HepG2 (cell line): ENCODE data around the gene SNRPN. TPM values are rescaled to one million over a fixed set of nuclear protein-coding genes. Genes with fewer than 3 reads are reported as not detected.
"Not testable (repeated sequence)": the region's sequence is repeated elsewhere in the genome, so short reads cannot be mapped to it uniquely, and the experiment has no call there.

Experiments
- ATAC-seq: fragments of 200-7000 bp; cut with Tn5 transposase; 3 replicates; pipeline ENCODE4 v1.9.1; 2020; ENCODE audit warnings: mild to moderate bottlenecking, moderate library complexity
- BruUV-seq: library from RNA; stranded (reverse); fragments of 400-500 nt; replicated peaks from 2 replicates; lab custom pipeline; 2021; lab: Mats Ljungman, UMichigan
- CTCF ChIA-PET: fragments of 300-600 bp; formaldehyde crosslinking; extraction: SDS; loops from one replicate; lab custom pipeline; 2021; ENCODE audit warnings: low total read pairs, inconsistent platforms, low intra/inter-chr PET ratio; lab: Yijun Ruan, JAX
- POLR2A ChIA-PET: fragments of 350-600 bp; sonication (Branson Sonifier 250); formaldehyde crosslinking; loops from one replicate; lab custom pipeline; 2020; ENCODE audit warnings: antibody characterized with exemption, inconsistent platforms; lab: Yijun Ruan, JAX
- DNase-seq: peaks from one replicate; pipeline ENCODE4 v3.0.0-alpha.2; 2015; ENCODE audit warnings: low spot score
- FAIRE-seq: peaks from 3 replicates; lab custom pipeline; 2011; peaks lifted over from hg19 to GRCh38; lab: Jason Lieb, UNC
- H2AFZ ChIP-seq: one replicate; pipeline ENCODE4 v1.6.1; 2011; ENCODE audit warnings: low read length, inconsistent platforms
- H3K27ac ChIP-seq: fragments of 300-600 bp; 3 replicates; pipeline ENCODE4 v1.8.0; 2011; ENCODE audit warnings: mixed run types, mild to moderate bottlenecking, mixed read lengths, low read length, inconsistent platforms; ENCODE audit not compliant: insufficient read depth; ENCODE audit errors: extremely low read length
- H3K27me3 ChIP-seq, 2 experiments: fragments of 200-600 bp in 1 of 2; 2 replicates in 1 of 2; 3 replicates in 1 of 2; pipeline versions ENCODE4 v1.6.0 to v1.8.0; 2011; ENCODE audit warnings: low read length in 2 of 2, mild to moderate bottlenecking in 2 of 2, moderate library complexity in 2 of 2, inconsistent platforms in 1 of 2; ENCODE audit not compliant: insufficient read depth in 2 of 2, control insufficient read depth in 1 of 2
- H3K36me3 ChIP-seq, 2 experiments: fragments of 200-600 bp in 1 of 2; replicated peaks in 1 of 2; 2 replicates in 1 of 2; 3 replicates in 1 of 2; pipeline versions ENCODE4 v1.5.1 to v1.8.0; 2011; ENCODE audit warnings: low read length in 2 of 2, inconsistent platforms in 1 of 2; ENCODE audit not compliant: insufficient read depth in 2 of 2, control insufficient read depth in 1 of 2
- H3K4me1 ChIP-seq: 2 replicates; pipeline ENCODE4 v1.5.1; 2012; ENCODE audit warnings: low read length, inconsistent platforms; ENCODE audit not compliant: insufficient read depth
- H3K4me2 ChIP-seq: 2 replicates; pipeline ENCODE4 v1.6.0; 2011; ENCODE audit warnings: low read depth, low read length, inconsistent platforms
- H3K4me3 ChIP-seq, 3 experiments: fragments of 200-600 bp in 1 of 3; sonication (generic), shearing (Covaris generic) in 1 of 3; replicated peaks in 1 of 3; 2 replicates each; pipeline ENCODE4 v1.5.1; 2011 to 2016; ENCODE audit warnings: low read length in 3 of 3, inconsistent platforms in 2 of 3, low read depth in 2 of 3, mild to moderate bottlenecking in 2 of 3, control low read depth in 1 of 3, mixed read lengths in 1 of 3; ENCODE audit not compliant: insufficient read depth in 1 of 3
- H3K79me2 ChIP-seq: one replicate; pipeline ENCODE4 v1.6.1; 2011; ENCODE audit warnings: low read length, inconsistent platforms; ENCODE audit not compliant: insufficient read depth
- H3K9ac ChIP-seq: 2 replicates; pipeline ENCODE4 v1.6.0; 2011; ENCODE audit warnings: mild to moderate bottlenecking, low read depth, low read length, inconsistent platforms; ENCODE audit not compliant: insufficient read depth
- H3K9me3 ChIP-seq: 2 replicates; pipeline ENCODE4 v1.5.1; 2012; ENCODE audit warnings: mild to moderate bottlenecking, low read length
- H4K20me1 ChIP-seq: 2 replicates; pipeline ENCODE4 v1.6.0; 2011; ENCODE audit warnings: inconsistent platforms, mild to moderate bottlenecking, low read length, moderate library complexity; ENCODE audit not compliant: insufficient read depth
- E2F5 ChIP-seq: sonication (generic); formaldehyde crosslinking; conservative IDR thresholded peaks from 2 replicates; pipeline ENCODE4 v1.4.0; 2020; ENCODE audit warnings: missing genetic modification reagents
- HINFP ChIP-seq: sonication (generic); formaldehyde crosslinking; IDR thresholded peaks from 2 replicates; pipeline ENCODE4 v1.4.0; 2020; ENCODE audit warnings: low read depth, mild to moderate bottlenecking, missing genetic modification reagents
- MZF1 ChIP-seq: sonication (generic); formaldehyde crosslinking; IDR thresholded peaks from 2 replicates; pipeline ENCODE4 v1.8.1; 2023; ENCODE audit warnings: mild to moderate bottlenecking, missing genetic modification reagents, borderline replicate concordance
- NFKB2 ChIP-seq: sonication (generic); formaldehyde crosslinking; IDR thresholded peaks from 2 replicates; pipeline ENCODE4 v1.4.0; 2020; ENCODE audit warnings: missing genetic modification reagents, borderline replicate concordance
- PRPF4 ChIP-seq: fragments of 200-400 bp; formaldehyde crosslinking; IDR thresholded peaks from 2 replicates; pipeline ENCODE4 v1.6.1; 2016; ENCODE audit warnings: low read length, low read depth; ENCODE audit not compliant: poor library complexity, severe bottlenecking
- REL ChIP-seq: sonication (generic); formaldehyde crosslinking; conservative IDR thresholded peaks from 2 replicates; pipeline ENCODE4 v1.8.0; 2022; ENCODE audit warnings: mild to moderate bottlenecking, missing genetic modification reagents, moderate library complexity
- TCF12 ChIP-seq, 2 experiments: fragments of 450-650 bp in 1 of 2; sonication (generic) in 1 of 2; formaldehyde crosslinking in 1 of 2; IDR thresholded peaks; 2 replicates each; pipeline versions ENCODE4 v1.6.1 to v1.8.0; 2017 to 2022; ENCODE audit warnings: antibody characterized with exemption in 1 of 2, mild to moderate bottlenecking in 1 of 2, missing genetic modification reagents in 1 of 2, moderate library complexity in 1 of 2
- YEATS2 ChIP-seq: sonication (generic); formaldehyde crosslinking; IDR thresholded peaks from 2 replicates; pipeline ENCODE4 v1.4.0; 2020; ENCODE audit warnings: missing genetic modification reagents, borderline replicate concordance
- ZBTB20 ChIP-seq: sonication (generic); formaldehyde crosslinking; IDR thresholded peaks from 2 replicates; pipeline ENCODE4 v1.8.1; 2023; ENCODE audit warnings: missing genetic modification reagents, low read depth, mild to moderate bottlenecking, borderline replicate concordance
- ZNF362 ChIP-seq: sonication (generic); formaldehyde crosslinking; IDR thresholded peaks from 2 replicates; pipeline ENCODE4 v1.4.0; 2020; ENCODE audit warnings: missing genetic modification reagents, mild to moderate bottlenecking, borderline replicate concordance
- ZNF484 ChIP-seq: sonication (generic); formaldehyde crosslinking; IDR thresholded peaks from 2 replicates; pipeline ENCODE4 v1.5.1; 2020; ENCODE audit warnings: mild to moderate bottlenecking, low read depth, missing genetic modification reagents, borderline replicate concordance
- ZNF619 ChIP-seq: sonication (generic); formaldehyde crosslinking; IDR thresholded peaks from 2 replicates; pipeline ENCODE4 v1.4.0; 2020; ENCODE audit warnings: mild to moderate bottlenecking, missing genetic modification reagents
- WGBS: methylation state at CpG from one replicate; pipeline ENCODE4 v1.1.6; 2017; ENCODE audit warnings: low lambda C conversion rate; 5-methylcytosine and 5-hydroxymethylcytosine counted together
- in situ Hi-C: cut with HindIII; loops from 2 replicates; pipeline ENCODE4 v1.10.0; 2017; ENCODE audit warnings: low pct_unique_long_range_greater_than_20kb; ENCODE audit not compliant: extremely low pct_ligation_motif_present
- intact Hi-C: fragments of 100-400 bp; cut with micrococcal nuclease; formaldehyde crosslinking; loops from one replicate; pipeline ENCODE4 v1.10.0; 2022; ENCODE audit not compliant: unreplicated experiment
- polyA plus RNA-seq, 8 experiments: library from polyadenylated mRNA; depleted of rRNA in 3 of 8; stranded (reverse) in 7 of 8; unstranded in 1 of 8; fragments of >200 nt; fragmentation: Illumina TruSeq in 4 of 8; extraction: Trizol in 4 of 8; gene quantifications; 2 replicates each; pipeline versions ENCODE4 v1.2.1 to v1.2.3, GENCODE V29; 2011 to 2016; ENCODE audit warnings: low read depth in 4 of 8, missing spikeins in 1 of 8, mixed read lengths in 1 of 8; ENCODE audit not compliant: insufficient read depth in 1 of 8
- total RNA-seq, 5 experiments: library from RNA; depleted of rRNA; stranded (reverse); fragments of >200 nt; fragmentation: Illumina TruSeq; extraction: Trizol; gene quantifications; 2 replicates each; pipeline ENCODE4 v1.2.3, GENCODE V29; 2016; ENCODE audit warnings: low read depth in 1 of 5

The SNRPN gene
- total and polyA plus RNA-seq, 2 of the 13 experiments (the other 11 are each of a cell fraction or from before 2014, with no cell fraction given), result 133 to 212 TPM

- TF ChIP-seq PRPF4, result no peak
- TF ChIP-seq HINFP (CRISPR knock-in tag), result no peak
- no peak for TF ChIP-seq ZNF484 (CRISPR knock-in tag)
Measured at GRCh38 chr15:24917431-24917830, 37.4 kb upstream of the SNRPN start (continued).

GRCh38 chr15:24919446-24919845 lies 35.3 kb upstream of the SNRPN start:
- TF ChIP-seq NFKB2 (CRISPR knock-in tag) (no peak), E2F5 (no peak), MZF1 (CRISPR knock-in tag) (no peak), TCF12 (IDR thresholded peaks at IDR 0.05) (no peak), TCF12 (CRISPR knock-in tag; IDR thresholded peaks at IDR 0.05) (no peak), ZNF619 (CRISPR knock-in tag) (no peak), ZNF362 (CRISPR knock-in tag) (no peak), REL (no peak), YEATS2 (CRISPR knock-in tag) (no peak), ZBTB20 (no peak)
- no peak overlapping the region for H3K27ac ChIP-seq
- ChIA-PET CTCF (no interaction called here), POLR2A (no interaction called here)
- WGBS, result 44% methylated on average over 2 of the region's 2 CpGs
- peaks cover 38% of the 10 kb centered on the region for H3K4me1 ChIP-seq
- H3K9ac ChIP-seq, result no peak overlapping the region
- H3K4me3 ChIP-seq, result no peak overlapping the region
- peaks cover 25% of the 10 kb centered on the region; the same call in 1 of the 2 replicates for H3K9me3 ChIP-seq
- no peaks in the 10 kb centered on the region for H3K27me3 ChIP-seq
- no peaks in the 10 kb centered on the region for H3K36me3 ChIP-seq
- in situ Hi-C loops, result no loop called here
- H3K4me2 ChIP-seq, result no peak overlapping the region
- FAIRE-seq (no peak), DNase-seq (no peak), ATAC-seq (no peak)
- intact Hi-C loops, result no loop called here
- no peaks in the 10 kb centered on the region for H4K20me1 ChIP-seq
- no peaks in the 10 kb centered on the region for H3K79me2 ChIP-seq
- BruUV-seq, result no TSS peak
- H2AFZ ChIP-seq, result no peak overlapping the region

GRCh38 chr15:24922781-24923180 lies 32.0 kb upstream of the SNRPN start:
- H3K9me3 ChIP-seq, result peaks cover 37% of the 10 kb centered on the region; the same call in 1 of the 2 replicates
- H3K27ac ChIP-seq, H3K27me3 ChIP-seq, CTCF ChIA-PET, BruUV-seq, ATAC-seq, H3K79me2 ChIP-seq, FAIRE-seq, H3K4me2 ChIP-seq, H3K9ac ChIP-seq, H3K4me3 ChIP-seq, in situ Hi-C loops, DNase-seq, H2AFZ ChIP-seq, H4K20me1 ChIP-seq, H3K36me3 ChIP-seq, POLR2A ChIA-PET: not testable (repeated sequence)
- H3K4me1 ChIP-seq, result peaks cover 51% of the 10 kb centered on the region
- intact Hi-C loops, result loop anchor here (2.0 kb wide), 1 partner anchor 32 kb away; the partner anchor contains the start of genes SNRPN and SNURF
- 31% methylated on average over 6 of the region's 6 CpGs for WGBS
